Left colon (tissue), 2 donors: ENCODE measurements around the gene LMAN1. TPM values are rescaled to one million over a fixed set of nuclear protein-coding genes. Genes with fewer than 3 reads are reported as not detected.

Source experiments
- ATAC-seq: fragments of 200-7000 bp; cut with Tn5 transposase; one replicate; pipeline ENCODE4 v1.9.1; 2020; ENCODE audit warnings: mild to moderate bottlenecking, moderate library complexity
- DNase-seq, 2 donors: peaks; one replicate each; pipeline ENCODE4 v3.0.0-alpha.2; 2020
- intact Hi-C, 2 donors: fragments of 100-400 bp; cut with DNase I in 1 of 2; cut with micrococcal nuclease in 1 of 2; formaldehyde crosslinking; loops; one replicate each; pipeline versions ENCODE4 v1.11.2 to v1.14.0; 2022; cut with DNase I, micrococcal nuclease
- total RNA-seq, 2 donors: library from RNA; stranded (reverse); fragmentation: NEBNext Ultra II Directional; extraction: Animal tissue kit (Norgen Biotek cat#: 25700); gene quantifications; one replicate each; pipeline ENCODE4 v1.2.1, GENCODE V29; 2021
- donor health status: DM: no; HTN: no; CAD: no.
- donor health status: DM: yes; HTN: yes; CAD: no.

Gene LMAN1
- total RNA-seq, 2 donors from 2014 or later, result 44.1 to 46.8 TPM

- ATAC-seq (no peak), DNase-seq (no peak)
These were observed 17.4 kb upstream of the LMAN1 start for GRCh38 chr18:59376351-59376935.

GRCh38 chr18:59374128-59374527 lies 15.1 kb upstream of the LMAN1 start:
- DNase-seq (no peak), ATAC-seq (no peak)
- intact Hi-C loops, result no loop called here

More at GRCh38 chr18:59376351-59376935, 17.4 kb upstream of the LMAN1 start:
- intact Hi-C loops, result no loop called here

- DNase-seq, result no peak
These were observed 13.9 kb upstream of the LMAN1 start for GRCh38 chr18:59372975-59373374.

GRCh38 chr18:59360381-59360780 lies 1.3 kb upstream of the LMAN1 start:
- DNase-seq, result no peak
- no peak for ATAC-seq
- intact Hi-C loops, result no loop called here

More at GRCh38 chr18:59372975-59373374, 13.9 kb upstream of the LMAN1 start:
- intact Hi-C loops, result no loop called here
- no peak for ATAC-seq

GRCh38 chr18:59359576-59359952 lies 499 bp upstream of the LMAN1 start:
- intact Hi-C loops, result no loop called here
- peak; percentile 17 for ATAC-seq
- no peak for DNase-seq

GRCh38 chr18:59358414-59358711 lies 702 bp downstream of the LMAN1 start:
- intact Hi-C loops, result no loop called here
- ATAC-seq (no peak), DNase-seq (peak; percentile 18 to 31)

- DNase-seq (no peak), ATAC-seq (peak; percentile 24)
- intact Hi-C loops, result no loop called here
These were observed 1.1 kb downstream of the LMAN1 start for GRCh38 chr18:59357928-59358327.

- intact Hi-C loops, result no loop called here
- ATAC-seq (no peak), DNase-seq (no peak)
These were observed 4.3 kb downstream of the LMAN1 start for GRCh38 chr18:59354731-59355130.

GRCh38 chr18:59353079-59353680 lies 5.9 kb downstream of the LMAN1 start:
- no peak for ATAC-seq
- DNase-seq, result no peak
- intact Hi-C loops, result no loop called here

- intact Hi-C loops, result no loop called here
- ATAC-seq, result no peak
These were observed 6.7 kb downstream of the LMAN1 start for GRCh38 chr18:59352250-59352855.

GRCh38 chr18:59345556-59345955 lies 13.5 kb downstream of the LMAN1 start:
- DNase-seq (no peak), ATAC-seq (no peak)
- intact Hi-C loops, result no loop called here

More at GRCh38 chr18:59352250-59352855, 6.7 kb downstream of the LMAN1 start:
- no peak for DNase-seq

GRCh38 chr18:59344996-59345395 lies 14.1 kb downstream of the LMAN1 start:
- ATAC-seq, result no peak

GRCh38 chr18:59343926-59344325 lies 15.1 kb downstream of the LMAN1 start:
- ATAC-seq (no peak), DNase-seq (no peak)
- intact Hi-C loops, result no loop called here

More at GRCh38 chr18:59344996-59345395, 14.1 kb downstream of the LMAN1 start:
- intact Hi-C loops, result no loop called here
- no peak for DNase-seq

GRCh38 chr18:59340817-59341216 lies 18.2 kb downstream of the LMAN1 start:
- ATAC-seq, result no peak
- intact Hi-C loops, result no loop called here
- DNase-seq, result no peak

GRCh38 chr18:59340312-59340711 lies 18.8 kb downstream of the LMAN1 start:
- DNase-seq, result no peak
- intact Hi-C loops, result no loop called here
- ATAC-seq, result no peak

GRCh38 chr18:59332986-59333385 lies 26.1 kb downstream of the LMAN1 start:
- DNase-seq (no peak), ATAC-seq (no peak)
- intact Hi-C loops, result no loop called here

GRCh38 chr18:59328683-59329082 lies 30.4 kb downstream of the LMAN1 start:
- intact Hi-C loops, result no loop called here
- ATAC-seq (no peak), DNase-seq (no peak)

- ATAC-seq (no peak), DNase-seq (no peak)
- intact Hi-C loops, result no loop called here
These were observed 33.1 kb downstream of the LMAN1 start for GRCh38 chr18:59325965-59326364.

GRCh38 chr18:59324623-59324971 lies 34.5 kb downstream of the LMAN1 start:
- ATAC-seq (no peak), DNase-seq (no peak)
- intact Hi-C loops, result no loop called here

GRCh38 chr18:59323931-59324622 lies 35.0 kb downstream of the LMAN1 start:
- intact Hi-C loops, result no loop called here
- no peak for ATAC-seq
- DNase-seq, result no peak
